Activated CD4-positive, alpha-beta T cell treated with anti-CD3 and anti-CD28 coated beads for 24 hours (primary cell): ENCODE measurements around the gene TMEM222.
"Not testable (repeated sequence)": the region's sequence is repeated elsewhere in the genome, so short reads cannot be mapped to it uniquely, and the experiment has no call there.

Experiments
- DNase-seq, 2 donors: peaks; one replicate each; pipeline ENCODE4 v3.0.0-alpha.2; 2020; ENCODE audit warnings: low read depth in 2 of 2

The TMEM222 gene, protein sequence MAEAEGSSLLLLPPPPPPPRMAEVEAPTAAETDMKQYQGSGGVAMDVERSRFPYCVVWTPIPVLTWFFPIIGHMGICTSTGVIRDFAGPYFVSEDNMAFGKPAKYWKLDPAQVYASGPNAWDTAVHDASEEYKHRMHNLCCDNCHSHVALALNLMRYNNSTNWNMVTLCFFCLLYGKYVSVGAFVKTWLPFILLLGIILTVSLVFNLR

DNA sequence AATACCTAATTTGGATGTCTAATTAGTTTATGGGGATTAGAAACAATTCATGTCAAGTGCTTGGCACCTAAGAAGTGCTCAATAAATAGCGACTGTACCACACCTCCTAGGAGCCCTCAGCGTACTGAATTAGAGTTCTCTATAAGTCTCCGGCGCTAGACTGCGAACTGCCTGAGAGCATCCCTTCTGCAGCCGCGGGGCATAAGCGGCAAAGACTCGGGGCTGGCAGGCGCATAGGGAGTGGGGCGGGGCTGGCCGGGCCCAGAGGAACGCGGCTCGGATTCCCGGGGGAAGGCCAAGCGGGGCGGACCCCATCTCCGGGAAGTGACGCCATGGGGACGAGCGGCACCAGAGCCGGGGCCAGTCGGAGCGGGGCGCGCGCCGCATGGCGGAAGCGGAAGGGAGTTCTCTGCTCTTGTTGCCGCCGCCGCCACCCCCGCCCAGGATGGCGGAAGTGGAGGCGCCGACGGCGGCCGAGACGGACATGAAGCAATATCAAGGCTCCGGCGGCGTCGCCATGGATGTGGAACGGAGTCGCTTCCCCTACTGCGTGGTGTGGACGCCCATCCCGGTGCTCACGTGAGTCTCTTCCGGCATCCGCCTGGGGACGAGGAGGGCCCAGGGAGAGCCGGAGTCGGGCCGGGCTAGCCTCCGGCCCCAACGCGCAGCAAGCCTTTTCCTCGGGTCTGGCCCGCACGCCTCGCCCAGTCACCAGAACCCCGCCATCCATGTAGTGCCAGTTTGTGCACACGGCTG, at the start of gene TMEM222:
TSS of gene TMEM222 (plus strand) at position 351 of the 756 bp plus-strand sequence. CDS start at position 386, 35 bp downstream.
- peak; percentile 95 to 96 for DNase-seq

GRCh38 chr1:27274204-27274603, 47.8 kb upstream of the TMEM222 start:
- no peak for DNase-seq

GRCh38 chr1:27275696-27276095, 46.3 kb upstream of the TMEM222 start:
- DNase-seq, result no peak

GRCh38 chr1:27284425-27285273, 37.3 kb upstream of the TMEM222 start:
- peak; percentile 90 to 92 for DNase-seq

- DNase-seq, result no peak
These were observed 36.7 kb upstream of the TMEM222 start for GRCh38 chr1:27285274-27285660.

DNA sequence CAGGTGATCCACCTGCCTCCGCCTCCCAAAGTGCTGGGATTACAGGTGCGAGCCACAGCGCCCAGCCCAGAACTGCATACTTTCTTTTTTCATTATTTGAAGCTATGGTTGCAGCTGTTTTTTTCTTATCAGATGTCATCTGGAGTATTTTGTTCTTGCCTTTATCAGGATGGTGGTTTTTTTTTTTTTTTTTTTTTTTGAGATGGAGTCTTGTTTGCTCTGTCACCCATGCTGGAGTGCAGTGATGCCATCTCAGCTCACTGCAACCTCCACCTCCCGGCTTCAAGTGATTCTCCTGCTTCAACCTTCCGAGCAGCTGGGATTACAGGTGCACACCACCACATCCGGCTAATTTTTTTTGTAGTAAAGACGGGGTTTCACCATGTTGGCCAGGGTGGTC, 36.1 kb upstream of the TMEM222 start:
- DNase-seq, result not testable (repeated sequence)

DNA sequence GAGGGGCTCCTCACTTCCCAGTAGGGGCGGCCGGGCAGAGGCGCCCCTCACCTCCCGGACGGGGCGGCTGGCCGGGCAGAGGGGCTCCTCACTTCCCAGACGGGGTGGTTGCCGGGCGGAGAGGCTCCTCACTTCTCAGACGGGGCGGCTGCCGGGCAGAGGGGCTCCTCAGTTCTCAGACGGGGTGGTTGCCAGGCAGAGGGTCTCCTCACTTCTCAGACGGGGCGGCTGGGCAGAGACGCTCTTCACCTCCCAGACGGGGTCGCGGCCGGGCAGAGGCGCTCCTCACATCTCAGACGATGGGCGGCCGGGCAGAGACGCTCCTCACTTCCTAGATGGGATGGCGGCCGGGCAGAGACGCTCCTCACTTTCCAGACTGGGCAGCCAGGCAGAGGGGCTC, 32.8 kb upstream of the TMEM222 start:
- not testable (repeated sequence) for DNase-seq

DNA sequence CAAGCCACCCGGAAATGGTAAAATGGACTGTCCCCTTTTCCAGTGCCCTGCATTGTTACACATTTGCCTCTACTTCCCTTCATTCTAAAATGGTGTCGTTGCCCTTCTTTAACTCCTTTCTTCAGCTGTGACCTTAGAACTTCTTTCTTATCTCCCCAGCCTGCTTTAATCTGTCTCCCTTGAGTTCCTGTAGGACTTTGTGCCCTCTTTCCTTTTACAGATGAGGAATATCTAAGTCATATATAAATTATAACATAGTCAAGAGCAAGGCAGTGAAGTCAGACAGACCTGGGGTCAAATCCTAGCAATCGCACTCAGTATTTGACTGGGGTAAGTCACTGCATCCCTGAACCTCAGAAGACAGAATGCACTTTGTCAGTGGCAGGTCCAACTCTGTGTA, 31.4 kb upstream of the TMEM222 start:
- DNase-seq, result no peak

DNA sequence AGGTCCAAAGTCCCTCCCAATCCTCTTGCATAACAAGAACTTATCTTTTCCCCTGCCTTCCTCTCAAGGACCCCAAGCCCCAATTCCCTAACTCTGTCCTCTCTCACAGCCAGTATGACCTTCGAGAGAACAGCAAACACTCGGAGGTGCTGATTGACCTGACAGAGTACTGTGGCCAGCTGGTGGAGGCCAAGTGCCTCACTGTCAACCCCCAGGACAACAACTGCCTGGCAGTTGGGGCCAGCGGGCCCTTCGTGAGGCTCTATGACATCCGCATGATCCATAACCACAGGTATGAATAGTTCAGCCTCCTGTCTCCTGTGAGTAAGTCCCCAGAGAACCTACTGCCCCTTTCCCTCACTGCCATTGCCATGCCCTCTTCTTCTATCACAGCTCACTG, 29.9 kb upstream of the TMEM222 start:
- DNase-seq, result no peak

DNA sequence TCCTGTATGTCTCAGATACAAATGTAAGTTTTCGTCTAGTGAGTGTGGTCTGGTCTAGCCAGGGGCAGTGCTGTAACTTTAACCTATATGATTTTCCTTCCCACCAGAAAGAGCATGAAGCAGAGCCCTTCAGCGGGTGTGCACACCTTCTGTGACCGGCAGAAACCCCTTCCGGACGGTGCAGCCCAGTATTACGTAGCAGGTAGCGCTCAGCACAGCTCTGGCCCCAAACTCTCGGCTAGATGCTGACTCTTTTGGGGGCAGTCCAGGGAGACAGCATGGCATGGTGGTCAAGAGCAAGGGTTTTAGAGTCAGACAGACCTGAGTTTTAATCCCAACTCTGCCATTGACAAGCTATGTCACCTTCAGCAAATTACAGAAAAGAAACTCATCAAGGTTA, 28.0 kb upstream of the TMEM222 start:
- no peak for DNase-seq

DNA sequence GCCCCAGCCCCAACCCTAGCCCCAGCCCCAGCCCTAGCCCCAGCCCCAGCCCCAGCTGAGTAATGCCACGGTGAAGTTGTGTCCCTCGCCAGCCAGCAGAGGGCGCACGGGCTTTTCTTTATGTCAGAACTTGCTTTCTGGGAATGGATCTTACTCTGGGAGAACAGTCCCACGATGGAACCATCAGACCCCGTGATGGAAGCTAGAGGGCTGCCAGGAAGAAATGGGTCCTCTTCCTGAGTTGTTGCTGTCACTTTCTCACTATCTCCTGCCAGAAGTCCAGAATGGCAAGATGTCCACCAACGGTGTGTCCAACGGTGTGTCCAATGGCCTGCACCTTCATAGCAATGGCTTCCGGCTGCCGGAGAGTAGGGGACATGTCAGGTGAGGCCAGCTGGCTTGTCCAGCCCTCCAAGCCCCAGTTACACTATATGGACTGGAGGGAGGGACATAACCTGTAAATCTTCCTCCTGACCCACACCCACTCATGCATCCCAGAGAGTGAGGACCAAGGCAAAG, 25.1 kb upstream of the TMEM222 start:
- peak; percentile 60 to 69 for DNase-seq

GRCh38 chr1:27297903-27298302, 24.1 kb upstream of the TMEM222 start:
- no peak for DNase-seq

- DNase-seq, result no peak
These were observed 23.2 kb upstream of the TMEM222 start for GRCh38 chr1:27298632-27299384.

DNA sequence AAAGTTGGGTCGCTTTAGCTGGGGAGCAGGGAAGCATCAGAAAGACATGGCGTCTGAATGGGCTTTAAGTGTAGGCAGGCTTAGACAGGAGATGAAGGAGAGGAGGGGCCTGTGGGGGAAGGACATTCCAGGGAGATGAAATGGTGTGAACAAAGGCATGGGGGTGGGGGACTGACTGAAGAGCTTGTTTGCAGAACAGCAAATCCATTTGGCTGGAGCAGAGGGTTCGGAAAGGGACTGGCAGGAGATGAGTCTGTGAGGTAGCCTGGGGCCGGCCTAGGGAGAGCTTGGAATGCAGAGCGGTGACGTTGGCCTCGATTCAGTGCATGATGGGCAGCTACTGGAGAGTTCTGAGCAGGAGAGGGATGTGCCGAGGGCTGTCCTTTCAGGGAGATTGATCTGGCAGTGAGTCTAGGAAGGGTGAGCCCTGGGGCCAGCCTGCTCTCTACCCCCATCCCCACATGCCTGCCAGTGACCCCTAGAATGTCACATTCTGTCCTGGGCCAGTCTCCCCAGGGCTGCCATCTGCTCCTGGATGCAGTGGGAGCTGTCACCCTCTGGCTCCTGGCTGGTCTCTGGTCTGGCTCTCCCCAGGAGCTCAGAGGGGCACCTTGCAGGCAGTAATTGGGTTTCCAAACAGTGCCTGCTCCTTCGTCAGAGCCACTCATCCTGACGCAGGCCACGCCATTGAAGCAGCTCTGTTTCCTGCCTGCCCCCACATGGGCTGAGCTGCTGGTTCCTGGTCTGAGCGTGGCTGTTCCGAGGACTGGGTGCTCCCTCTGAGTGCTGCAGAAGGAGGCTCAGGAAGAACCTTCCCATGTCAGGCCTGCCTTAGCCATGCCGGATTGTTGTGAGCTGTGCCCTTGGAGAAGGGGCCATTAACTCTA, 22.3 kb upstream of the TMEM222 start:
- DNase-seq, result no peak

GRCh38 chr1:27300341-27301051, 21.5 kb upstream of the TMEM222 start:
- peak; percentile 61 to 69 for DNase-seq

DNA sequence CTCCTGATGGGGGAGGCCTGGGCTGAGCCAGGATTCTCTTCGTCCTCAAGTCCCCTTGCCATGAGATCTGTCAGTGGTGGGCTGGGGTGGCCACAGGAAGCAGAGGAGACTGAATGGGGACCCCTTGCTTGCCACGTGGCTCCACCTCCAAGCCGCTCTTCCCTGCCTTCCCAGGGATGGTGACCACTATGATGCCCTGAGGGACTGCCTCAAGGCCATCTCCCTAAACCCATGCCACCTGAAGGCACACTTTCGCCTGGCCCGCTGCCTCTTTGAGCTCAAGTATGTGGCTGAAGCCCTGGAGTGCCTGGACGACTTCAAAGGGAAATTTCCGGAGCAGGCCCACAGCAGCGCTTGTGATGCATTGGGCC, 20.9 kb upstream of the TMEM222 start:
- no peak for DNase-seq

GRCh38 chr1:27301582-27302199, 20.3 kb upstream of the TMEM222 start:
- DNase-seq, result no peak

- no peak for DNase-seq
These were observed 19.4 kb upstream of the TMEM222 start for GRCh38 chr1:27302612-27303011.

GRCh38 chr1:27303509-27303908, 18.5 kb upstream of the TMEM222 start:
- no peak for DNase-seq
